Chondrocyte (in vitro differentiated cells): ENCODE measurements around the gene MARCO. TPM values are rescaled to one million over a fixed set of nuclear protein-coding genes. Genes with fewer than 3 reads are reported as not detected.

Source experiments
- DNase-seq: peaks from one replicate; pipeline ENCODE4 v3.0.0; 2021; ENCODE audit warnings: mixed read lengths, low spot score
- H3K27ac Mint-ChIP-seq: one replicate; pipeline ENCODE4 v1.8.0; 2021; ENCODE audit warnings: mild to moderate bottlenecking, moderate library complexity, mixed read lengths; ENCODE audit not compliant: unreplicated experiment
- H3K27me3 Mint-ChIP-seq: 2 replicates; pipeline ENCODE4 v1.8.0; 2021; ENCODE audit warnings: low read depth, mixed read lengths
- H3K36me3 Mint-ChIP-seq: 2 replicates; pipeline ENCODE4 v1.8.0; 2021; ENCODE audit warnings: low read depth, mixed read lengths
- H3K4me1 Mint-ChIP-seq: 2 replicates; pipeline ENCODE4 v1.8.0; 2021; ENCODE audit warnings: low read depth, mild to moderate bottlenecking, mixed read lengths
- H3K4me3 Mint-ChIP-seq: one replicate; pipeline ENCODE4 v1.8.0; 2021; ENCODE audit warnings: mild to moderate bottlenecking, moderate library complexity, mixed read lengths; ENCODE audit not compliant: unreplicated experiment
- H3K9me3 Mint-ChIP-seq: 2 replicates; pipeline ENCODE4 v1.8.0; 2021; ENCODE audit warnings: low read depth, mixed read lengths
- CTCF ChIP-seq: fragments of 200-600 bp; sonication (generic); IDR thresholded peaks from 2 replicates; pipeline ENCODE4 v1.5.0; 2021; ENCODE audit warnings: antibody characterized with exemption, mild to moderate bottlenecking, moderate library complexity
- total RNA-seq: library from RNA; stranded (reverse); gene quantifications from 3 replicates; pipeline ENCODE4 v1.2.1, GENCODE V29; 2021

Gene MARCO
- total RNA-seq, 1 donor from 2014 or later = not detected

GRCh38 chr2:119011910-119012209, 69.9 kb downstream of the MARCO start:
- peaks cover 62% of the 10 kb centered on the region for H3K27me3 Mint-ChIP-seq
- H3K36me3 Mint-ChIP-seq = no peaks in the 10 kb centered on the region
- H3K4me1 Mint-ChIP-seq = peaks cover 2% of the 10 kb centered on the region
- no peak overlapping the region for H3K27ac Mint-ChIP-seq
- no peak for DNase-seq
- no peak overlapping the region for H3K4me3 Mint-ChIP-seq
- H3K9me3 Mint-ChIP-seq = no peaks in the 10 kb centered on the region
- TF ChIP-seq CTCF = no peak

- H3K27me3 Mint-ChIP-seq = peaks cover 60% of the 10 kb centered on the region
- no peak overlapping the region for H3K27ac Mint-ChIP-seq
- DNase-seq = no peak
- no peak overlapping the region for H3K4me3 Mint-ChIP-seq
- no peak for TF ChIP-seq CTCF
- no peaks in the 10 kb centered on the region for H3K9me3 Mint-ChIP-seq
- peaks cover 2% of the 10 kb centered on the region for H3K4me1 Mint-ChIP-seq
- H3K36me3 Mint-ChIP-seq = no peaks in the 10 kb centered on the region
Observed at GRCh38 chr2:119012345-119013301, 70.6 kb downstream of the MARCO start.

DNA sequence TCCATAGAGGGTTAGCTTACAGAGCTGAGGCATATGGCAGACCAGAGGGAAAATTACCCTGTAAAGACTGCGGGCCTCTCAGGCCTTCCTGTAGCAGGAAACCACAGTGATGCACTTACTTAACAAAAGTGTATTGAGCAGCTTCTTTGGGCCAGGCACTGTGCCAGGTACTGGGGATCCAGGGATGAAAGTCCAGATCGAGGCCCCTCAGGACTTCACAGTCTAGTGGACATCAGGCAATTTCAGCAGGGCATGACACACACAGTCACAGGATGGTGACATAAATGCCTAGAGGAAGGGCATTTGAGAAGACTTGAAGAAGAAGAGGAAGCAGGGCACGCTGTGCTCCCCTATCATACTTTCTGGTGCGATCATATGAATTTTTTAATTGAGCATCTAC, 71.7 kb downstream of the MARCO start:
- H3K27me3 Mint-ChIP-seq = peaks cover 58% of the 10 kb centered on the region
- no peaks in the 10 kb centered on the region for H3K9me3 Mint-ChIP-seq
- TF ChIP-seq CTCF = no peak
- no peak overlapping the region for H3K27ac Mint-ChIP-seq
- H3K4me3 Mint-ChIP-seq = no peak overlapping the region
- DNase-seq = no peak
- H3K36me3 Mint-ChIP-seq = no peaks in the 10 kb centered on the region
- H3K4me1 Mint-ChIP-seq = peaks cover 2% of the 10 kb centered on the region

DNA sequence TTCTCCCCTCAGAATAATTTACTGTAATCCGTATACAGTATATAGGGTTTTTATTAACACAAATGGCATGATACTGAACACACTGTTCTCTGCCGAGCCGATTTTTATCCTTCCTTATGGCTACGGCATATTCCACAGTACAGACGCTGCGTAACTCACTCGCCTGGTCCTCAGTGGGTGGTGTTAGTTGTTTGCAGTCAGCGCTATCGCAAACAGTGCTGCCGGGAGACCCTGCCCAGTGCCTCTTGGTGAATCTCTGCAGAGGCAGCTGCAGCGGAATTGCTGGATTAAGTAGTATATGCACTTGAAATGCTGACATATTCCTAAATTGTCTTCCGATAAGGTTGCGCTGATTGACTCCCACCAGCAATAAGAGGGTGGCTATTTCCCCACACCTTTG, 73.9 kb downstream of the MARCO start:
- Mint-ChIP-seq H3K36me3 (no peaks in the 10 kb centered on the region), H3K27me3 (peaks cover 45% of the 10 kb centered on the region), H3K9me3 (no peaks in the 10 kb centered on the region), H3K27ac (no peak overlapping the region), H3K4me3 (no peak overlapping the region), H3K4me1 (peaks cover 2% of the 10 kb centered on the region)
- no peak for DNase-seq
- no peak for TF ChIP-seq CTCF

DNA sequence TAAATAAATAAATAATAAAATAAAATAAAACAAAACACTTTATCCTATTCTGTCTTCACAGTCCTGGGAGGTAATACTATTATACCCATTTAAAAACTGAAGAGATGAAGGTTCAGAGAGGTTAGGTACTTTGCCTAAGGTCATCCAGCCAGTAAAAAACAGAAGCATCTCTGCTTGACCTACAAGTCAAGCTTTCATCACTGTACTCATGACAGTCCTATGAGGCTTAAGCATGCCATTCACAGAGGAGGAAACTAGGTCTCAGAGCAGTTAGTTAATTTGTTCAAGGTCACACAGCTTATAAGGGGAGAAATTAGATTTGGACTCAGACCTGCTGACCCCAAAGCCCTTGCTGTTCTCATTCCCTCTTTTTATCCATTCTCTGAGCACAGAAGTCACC, 77.5 kb downstream of the MARCO start:
- no peak overlapping the region for H3K4me3 Mint-ChIP-seq
- DNase-seq = no peak
- no peaks in the 10 kb centered on the region for H3K36me3 Mint-ChIP-seq

More for the DNA sequence above, 77.5 kb downstream of the MARCO start:
- no peak overlapping the region for H3K27ac Mint-ChIP-seq
- no peaks in the 10 kb centered on the region for H3K9me3 Mint-ChIP-seq
- no peak for TF ChIP-seq CTCF
- H3K4me1 Mint-ChIP-seq = no peaks in the 10 kb centered on the region
- peaks cover 36% of the 10 kb centered on the region for H3K27me3 Mint-ChIP-seq
